ENCODE measurements around the gene SNRPB2.

- TF ChIP-seq CTCF (IDR thresholded peaks at IDR 0.05 in 2 of 3, conservative IDR thresholded peaks at IDR 0.05 in 1 of 3; ENCODE audit: borderline replicate concordance in 1 of 3, insufficient read depth in 1 of 3, low read depth in 2 of 3, low read length in 2 of 3) (no peak), YY1 (IDR thresholded peaks at IDR 0.05; ENCODE audit: extremely low read depth, insufficient replicate concordance, low read depth, low read length) (no peak), POLR2A (IDR thresholded peaks at IDR 0.05; ENCODE audit: borderline replicate concordance, extremely low read depth, insufficient read depth, insufficient read length) (no peak), CEBPB (IDR thresholded peaks at IDR 0.05; ENCODE audit: low read depth) (no peak)
Observed at GRCh38 chr20:16719421-16719820, 10.4 kb upstream of the SNRPB2 start.
